HG02943 (cell line): ENCODE data around the gene SLC12A3.

Experiments
- ATAC-seq: cut with Tn5 transposase; IDR thresholded peaks from one replicate; pipeline ENCODE4 v1.9.1; 2021; ENCODE audit warnings: mild to moderate bottlenecking, low read depth, moderate library complexity; ENCODE audit not compliant: unreplicated experiment

The SLC12A3 gene

GRCh38 chr16:56864960-56865359 lies at the start of gene SLC12A3:
SLC12A3 (plus strand) TSS chr16:56865207; CDS start chr16:56865236, 29 bp downstream.
- no peak for ATAC-seq

DNA sequence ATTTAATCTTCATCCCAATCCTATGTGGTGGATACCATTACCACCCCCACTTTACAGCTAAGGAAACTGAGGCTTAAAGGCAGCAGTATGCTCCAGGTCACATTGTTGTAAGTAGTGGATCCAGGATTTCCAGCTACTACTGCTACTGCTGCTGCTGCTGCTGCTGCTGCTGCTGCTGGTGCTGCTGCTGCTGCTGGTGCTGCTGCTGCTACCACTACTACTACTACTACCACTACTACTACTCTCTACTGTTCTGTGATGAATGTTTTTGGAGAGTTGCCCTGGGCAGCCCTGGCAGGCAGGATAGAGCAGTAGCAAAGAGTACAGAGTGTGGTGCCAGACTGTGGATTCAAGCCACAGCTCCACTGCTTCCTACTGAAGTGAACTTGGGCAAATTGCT lies 49.3 kb upstream of the SLC12A3 start:
- no peak for ATAC-seq

DNA sequence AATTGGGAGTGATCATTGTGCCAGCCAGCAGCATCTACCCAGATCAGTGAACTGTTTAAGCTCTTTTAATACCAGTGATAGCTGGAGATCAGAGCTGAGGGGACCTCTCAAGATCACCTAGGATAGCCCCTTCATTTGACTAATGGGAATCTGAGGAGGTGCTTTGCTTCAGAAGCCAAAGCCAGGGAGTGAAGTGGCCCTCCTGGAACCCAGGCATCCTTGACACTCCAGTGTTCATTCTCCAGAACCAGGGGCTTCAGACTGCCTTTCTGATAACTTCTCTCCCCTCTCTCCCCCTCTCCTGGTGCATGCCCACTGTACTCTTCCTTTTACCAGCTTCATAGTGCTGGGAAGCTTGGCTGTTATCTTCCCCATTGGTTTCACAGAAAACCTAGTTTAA lies 48.0 kb upstream of the SLC12A3 start:
- no peak for ATAC-seq

- no peak for ATAC-seq
Measured at GRCh38 chr16:56817938-56818337, 47.1 kb upstream of the SLC12A3 start.

GRCh38 chr16:56823081-56823733 lies 41.8 kb upstream of the SLC12A3 start:
- ATAC-seq: no peak

DNA sequence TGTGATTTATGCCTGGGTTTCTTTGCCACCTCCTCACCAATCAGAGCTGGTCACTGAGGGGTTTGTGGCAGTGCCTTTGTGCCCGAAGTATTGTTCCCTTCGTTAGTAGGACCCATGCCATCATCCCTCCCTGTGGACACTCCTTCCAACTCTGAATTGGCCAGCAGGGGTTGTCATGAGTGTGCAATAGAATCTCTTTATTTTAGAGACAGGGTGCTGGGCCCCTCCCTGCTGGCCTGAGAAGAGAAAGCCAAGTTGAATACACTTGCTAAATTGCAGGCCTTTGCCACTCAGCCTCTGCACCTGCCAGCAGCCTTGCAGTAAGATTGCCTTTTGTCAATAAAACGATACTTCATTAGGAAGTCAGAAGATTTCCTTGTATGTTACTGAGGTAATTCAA lies 40.7 kb upstream of the SLC12A3 start:
- ATAC-seq: no peak

- ATAC-seq: no peak
Measured at GRCh38 chr16:56824804-56825203, 40.2 kb upstream of the SLC12A3 start.

DNA sequence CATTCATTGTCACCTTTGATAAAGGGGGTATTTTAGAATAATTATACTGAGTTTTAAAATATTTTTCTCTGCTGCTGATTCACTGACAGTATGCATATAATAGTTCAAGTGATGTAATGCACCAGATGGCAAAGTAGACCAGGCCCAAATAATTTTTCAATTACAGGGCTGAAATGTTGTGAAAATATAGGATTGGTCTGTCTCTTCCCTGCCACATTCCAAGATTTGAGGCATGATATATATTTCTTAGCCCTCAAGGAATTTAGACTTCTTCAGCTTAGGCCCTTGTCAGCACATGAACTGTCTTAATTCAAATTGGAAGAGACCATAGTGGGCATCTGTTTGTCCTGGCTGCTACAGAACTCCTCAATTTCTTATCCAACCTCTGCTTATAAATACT lies 39.2 kb upstream of the SLC12A3 start:
- ATAC-seq: no peak

DNA sequence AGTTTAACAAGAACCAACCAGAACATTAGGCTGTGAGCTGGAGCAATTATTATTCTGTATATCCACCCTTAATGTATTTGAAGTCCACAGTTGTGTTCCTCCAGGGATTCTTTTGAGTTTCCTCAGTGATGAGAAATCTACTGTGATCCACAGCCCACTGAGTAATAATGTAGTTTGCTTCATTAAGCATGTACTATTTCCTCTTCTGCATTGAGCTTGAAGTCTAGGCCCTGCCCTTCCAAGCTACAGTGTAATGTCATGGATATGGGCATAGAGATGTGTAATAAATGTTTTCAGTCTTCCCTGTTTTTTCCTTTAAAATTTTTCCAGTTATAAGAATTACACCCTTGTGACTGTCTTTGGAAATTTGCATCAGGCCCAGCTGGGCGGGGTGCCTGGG lies 36.4 kb upstream of the SLC12A3 start:
- no peak for ATAC-seq

GRCh38 chr16:56830669-56831068 lies 34.3 kb upstream of the SLC12A3 start:
- ATAC-seq: no peak

GRCh38 chr16:56832768-56833167 lies 32.2 kb upstream of the SLC12A3 start:
- no peak for ATAC-seq

- no peak for ATAC-seq
Measured at GRCh38 chr16:56833243-56833970, 31.6 kb upstream of the SLC12A3 start.

GRCh38 chr16:56835320-56835719 lies 29.7 kb upstream of the SLC12A3 start:
- ATAC-seq: no peak

- no peak for ATAC-seq
Measured at GRCh38 chr16:56836410-56837230, 28.4 kb upstream of the SLC12A3 start.

DNA sequence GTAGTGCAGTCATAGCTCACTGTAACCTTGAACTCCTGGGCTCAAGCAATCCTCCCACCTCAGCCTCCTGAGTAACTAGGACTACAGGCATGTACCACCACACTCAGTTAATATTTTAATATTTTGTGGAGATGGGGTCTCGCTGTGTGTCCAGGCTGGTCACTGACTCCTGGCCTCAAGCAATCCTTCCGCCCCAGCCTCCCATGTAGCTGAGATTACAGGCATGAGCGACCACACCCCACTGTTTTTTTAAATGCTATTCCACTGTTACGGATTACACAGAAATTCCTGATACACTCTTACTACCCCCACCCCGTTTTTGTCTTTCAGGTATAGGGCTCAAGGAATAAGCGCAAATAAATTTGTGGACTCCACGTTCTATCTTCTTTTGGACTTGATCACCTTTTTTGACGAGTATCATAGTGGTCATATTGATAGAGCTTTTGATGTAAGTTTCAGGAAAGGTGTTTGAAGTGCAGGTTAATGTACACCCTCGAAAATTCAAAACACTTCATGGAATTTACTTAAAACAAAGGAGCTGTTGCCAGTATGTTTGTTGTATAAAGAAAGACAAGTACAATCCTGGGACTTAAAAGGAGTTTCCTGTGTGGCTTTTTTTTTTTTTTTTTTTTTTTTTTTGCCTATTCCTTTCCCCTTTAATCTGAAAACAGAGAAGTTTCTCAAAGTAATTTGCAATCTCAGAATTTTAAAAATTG lies 26.2 kb upstream of the SLC12A3 start:
- no peak for ATAC-seq

DNA sequence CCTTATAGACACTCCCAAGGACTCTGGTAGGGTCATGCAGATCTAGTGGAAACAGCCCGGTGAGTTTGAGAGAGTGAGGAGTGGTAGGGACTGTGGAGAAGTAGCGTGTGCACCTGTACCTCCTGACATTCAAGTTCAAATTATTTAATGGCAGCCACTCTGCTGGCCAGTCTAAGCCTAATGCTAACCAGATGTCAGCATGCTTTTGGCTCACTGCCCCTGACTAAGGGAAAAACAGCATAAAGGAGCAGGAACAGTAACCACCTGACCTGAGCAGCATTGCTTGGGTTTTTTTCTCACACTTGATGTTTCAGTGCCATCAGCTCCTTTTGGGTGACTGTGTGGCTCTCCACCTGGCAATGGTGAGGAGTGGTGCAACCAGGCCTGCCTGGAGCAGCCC lies 23.8 kb upstream of the SLC12A3 start:
- ATAC-seq: no peak

GRCh38 chr16:56841659-56842058 lies 23.3 kb upstream of the SLC12A3 start:
- ATAC-seq: no peak

- ATAC-seq: no peak
Measured at GRCh38 chr16:56842133-56842532, 22.9 kb upstream of the SLC12A3 start.

GRCh38 chr16:56844056-56844455 lies 21.0 kb upstream of the SLC12A3 start:
- no peak for ATAC-seq

DNA sequence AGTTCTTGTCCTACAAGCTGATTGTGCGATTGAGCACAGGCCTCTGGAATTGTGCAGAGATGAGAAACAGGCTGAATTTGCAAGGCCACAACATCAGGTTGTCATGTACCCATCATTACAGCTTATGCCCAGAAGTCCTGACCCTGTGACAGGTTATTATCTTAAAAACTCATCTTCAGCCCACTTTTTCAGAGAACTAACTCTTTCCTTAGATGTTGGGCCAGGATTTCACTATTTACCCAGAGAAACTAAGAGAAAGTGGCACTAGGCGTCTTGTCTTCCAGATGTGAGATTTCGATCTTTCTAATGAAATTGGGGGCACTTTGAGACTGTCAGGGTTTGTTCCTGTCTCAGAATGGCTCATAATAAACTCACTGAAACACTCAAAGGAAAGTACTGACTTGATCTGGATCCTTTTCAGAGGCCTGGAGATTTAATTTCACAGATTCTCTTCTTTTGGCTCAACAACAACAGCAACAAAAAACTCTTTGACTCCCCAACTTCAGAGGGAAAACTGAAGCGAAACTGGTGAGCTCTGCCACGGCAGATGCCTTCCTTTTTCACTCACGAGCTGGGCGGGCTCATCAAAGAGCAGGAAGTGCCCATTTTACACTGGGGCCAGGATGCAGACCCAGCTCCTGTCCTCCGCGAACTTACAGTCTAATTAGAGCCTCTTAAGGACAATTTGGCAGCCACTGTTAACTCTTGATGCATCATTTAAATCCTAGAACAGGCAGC lies 17.7 kb upstream of the SLC12A3 start:
- ATAC-seq: no peak
